ENCODE measurements around the gene CASQ2. TPM values are rescaled to one million over a fixed set of nuclear protein-coding genes. Genes with fewer than 3 reads are reported as not detected.

Gene CASQ2
- total and polyA plus RNA-seq, 2 donors (not counting 1 experiment from before 2014, with no cell fraction given): not detected

DNA sequence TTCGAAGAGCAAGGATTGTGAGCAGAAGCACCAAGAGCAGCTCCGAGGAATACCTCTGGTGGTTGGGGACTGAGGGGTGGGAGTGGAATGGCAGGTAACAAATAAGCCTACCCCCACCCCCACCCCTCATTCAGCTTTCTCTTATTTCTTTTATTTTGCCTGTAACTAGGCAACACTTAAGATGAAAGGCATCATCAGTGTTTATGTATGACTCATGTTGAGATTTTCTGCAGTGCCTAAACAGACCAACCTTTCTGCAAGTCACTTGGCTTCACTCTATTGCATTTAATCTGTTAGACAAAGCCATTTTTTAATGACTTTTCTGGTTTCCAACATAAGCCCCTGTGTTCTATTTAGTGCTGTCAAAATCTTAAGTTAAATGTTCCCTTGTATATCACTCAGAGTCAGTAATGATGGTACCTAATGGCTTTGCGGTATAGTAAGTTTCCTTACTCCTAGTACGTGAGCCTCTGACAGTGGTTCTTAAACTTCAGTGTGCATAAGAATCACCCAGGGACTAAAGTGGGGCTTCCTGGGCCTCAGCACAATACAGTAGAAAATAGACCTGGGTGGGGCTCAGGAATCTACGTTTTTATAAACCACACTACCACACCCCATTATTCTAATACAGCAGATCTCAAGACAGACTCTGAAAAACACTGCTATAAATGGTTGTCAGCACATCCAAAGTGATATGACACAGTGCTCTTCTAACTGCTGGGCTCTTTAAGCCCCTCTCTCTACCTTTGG lies 19.9 kb downstream of the CASQ2 start:
- Histone ChIP-seq H3K27ac (ENCODE audit: low read length in 2 of 2) (no peak overlapping the region), H3K9me3 (ENCODE audit: control extremely low read depth in 1 of 3, control insufficient read depth in 2 of 3, insufficient read depth in 1 of 3, low read length in 2 of 3) (no peaks in the 10 kb centered on the region), H3K4me3 (ENCODE audit: control extremely low read depth in 1 of 5, extremely low read depth in 1 of 5, insufficient read depth in 1 of 5, low read depth in 2 of 5, low read length in 4 of 5) (no peak overlapping the region), H3K79me2 (ENCODE audit: control insufficient read depth, insufficient read depth, low read length) (no peaks in the 10 kb centered on the region), H3K36me3 (replicated peaks in 1 of 2; ENCODE audit: control extremely low read depth in 1 of 2, control insufficient read depth in 1 of 2, extremely low read depth in 1 of 2, insufficient read depth in 2 of 2, low read length in 1 of 2) (no peaks in the 10 kb centered on the region), H4K20me1 (ENCODE audit: control insufficient read depth, insufficient read depth, low read length, poor library complexity, severe bottlenecking) (no peaks in the 10 kb centered on the region), H3K9ac (ENCODE audit: low read length) (no peak overlapping the region), H3K27me3 (replicated peaks in 1 of 4; ENCODE audit: control extremely low read depth in 1 of 4, control insufficient read depth in 3 of 4, insufficient read depth in 4 of 4, low read length in 3 of 4) (peaks cover 0 to 3% (median 1%) of the 10 kb centered on the region in 4 experiments), H3K4me2 (replicated peaks; ENCODE audit: low read depth, low read length, poor library complexity, severe bottlenecking) (no peak overlapping the region), H3K4me1 (ENCODE audit: control insufficient read depth in 2 of 2, insufficient read depth in 2 of 2, low read length in 2 of 2) (no peaks in the 10 kb centered on the region), H2AFZ (ENCODE audit: insufficient read depth, low read depth, low read length, poor library complexity, severe bottlenecking) (no peak overlapping the region)
- H3K4me3 Mint-ChIP-seq: no peak overlapping the region
- peaks cover 37% of the 10 kb centered on the region for H3K27me3 Mint-ChIP-seq
- no peak for ATAC-seq (ENCODE audit: low read depth)
- no peak overlapping the region for H3K27ac Mint-ChIP-seq
- CTCF ChIA-PET: no interaction called here
- no peaks in the 10 kb centered on the region for H3K9me3 Mint-ChIP-seq (ENCODE audit: insufficient read depth)
- no peaks in the 10 kb centered on the region for H3K4me1 Mint-ChIP-seq
- TF ChIP-seq, protein P1, sequence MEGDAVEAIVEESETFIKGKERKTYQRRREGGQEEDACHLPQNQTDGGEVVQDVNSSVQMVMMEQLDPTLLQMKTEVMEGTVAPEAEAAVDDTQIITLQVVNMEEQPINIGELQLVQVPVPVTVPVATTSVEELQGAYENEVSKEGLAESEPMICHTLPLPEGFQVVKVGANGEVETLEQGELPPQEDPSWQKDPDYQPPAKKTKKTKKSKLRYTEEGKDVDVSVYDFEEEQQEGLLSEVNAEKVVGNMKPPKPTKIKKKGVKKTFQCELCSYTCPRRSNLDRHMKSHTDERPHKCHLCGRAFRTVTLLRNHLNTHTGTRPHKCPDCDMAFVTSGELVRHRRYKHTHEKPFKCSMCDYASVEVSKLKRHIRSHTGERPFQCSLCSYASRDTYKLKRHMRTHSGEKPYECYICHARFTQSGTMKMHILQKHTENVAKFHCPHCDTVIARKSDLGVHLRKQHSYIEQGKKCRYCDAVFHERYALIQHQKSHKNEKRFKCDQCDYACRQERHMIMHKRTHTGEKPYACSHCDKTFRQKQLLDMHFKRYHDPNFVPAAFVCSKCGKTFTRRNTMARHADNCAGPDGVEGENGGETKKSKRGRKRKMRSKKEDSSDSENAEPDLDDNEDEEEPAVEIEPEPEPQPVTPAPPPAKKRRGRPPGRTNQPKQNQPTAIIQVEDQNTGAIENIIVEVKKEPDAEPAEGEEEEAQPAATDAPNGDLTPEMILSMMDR (IDR thresholded peaks at IDR 0.05): no peak
- TF ChIP-seq EZH2 (IDR thresholded peaks at IDR 0.05; ENCODE audit: borderline replicate concordance, insufficient read depth, low read depth, low read length, poor library complexity, severe bottlenecking): no peak
- no peak for DNase-seq
- WGBS (ENCODE audit: insufficient coverage): 96% methylated on average over 2 of the region's 5 CpGs
- POLR2A ChIA-PET: no interaction called here
- intact Hi-C loops (cut with micrococcal nuclease): no loop called here

- POLR2A ChIA-PET: no interaction called here
These were observed 22.4 kb downstream of the CASQ2 start for GRCh38 chr1:115746021-115746690.

More at GRCh38 chr1:115746021-115746690, 22.4 kb downstream of the CASQ2 start:
- DNase-seq (no peak), ATAC-seq (ENCODE audit: low read depth) (no peak)
- Mint-ChIP-seq H3K4me3 (no peak overlapping the region), H3K27ac (no peak overlapping the region), H3K4me1 (no peaks in the 10 kb centered on the region), H3K9me3 (ENCODE audit: insufficient read depth) (no peaks in the 10 kb centered on the region), H3K27me3 (peaks cover 26% of the 10 kb centered on the region)
- TF ChIP-seq, protein P1 (IDR thresholded peaks at IDR 0.05): no peak
- TF ChIP-seq EZH2 (IDR thresholded peaks at IDR 0.05; ENCODE audit: borderline replicate concordance, insufficient read depth, low read depth, low read length, poor library complexity, severe bottlenecking): no peak
- Histone ChIP-seq H3K79me2 (ENCODE audit: control insufficient read depth, insufficient read depth, low read length) (no peaks in the 10 kb centered on the region), H3K27me3 (replicated peaks in 1 of 4; ENCODE audit: control extremely low read depth in 1 of 4, control insufficient read depth in 3 of 4, insufficient read depth in 4 of 4, low read length in 3 of 4) (peaks cover 0 to 3% (median 1%) of the 10 kb centered on the region in 4 experiments), H3K9ac (ENCODE audit: low read length) (no peak overlapping the region), H3K27ac (ENCODE audit: low read length in 2 of 2) (no peak overlapping the region), H3K4me1 (ENCODE audit: control insufficient read depth in 2 of 2, insufficient read depth in 2 of 2, low read length in 2 of 2) (no peaks in the 10 kb centered on the region), H3K4me3 (ENCODE audit: control extremely low read depth in 1 of 5, extremely low read depth in 1 of 5, insufficient read depth in 1 of 5, low read depth in 2 of 5, low read length in 4 of 5) (no peak overlapping the region), H3K9me3 (ENCODE audit: control extremely low read depth in 1 of 3, control insufficient read depth in 2 of 3, insufficient read depth in 1 of 3, low read length in 2 of 3) (no peaks in the 10 kb centered on the region), H3K4me2 (replicated peaks; ENCODE audit: low read depth, low read length, poor library complexity, severe bottlenecking) (no peak overlapping the region), H3K36me3 (replicated peaks in 1 of 2; ENCODE audit: control extremely low read depth in 1 of 2, control insufficient read depth in 1 of 2, extremely low read depth in 1 of 2, insufficient read depth in 2 of 2, low read length in 1 of 2) (no peaks in the 10 kb centered on the region), H2AFZ (ENCODE audit: insufficient read depth, low read depth, low read length, poor library complexity, severe bottlenecking) (no peak overlapping the region), H4K20me1 (ENCODE audit: control insufficient read depth, insufficient read depth, low read length, poor library complexity, severe bottlenecking) (no peaks in the 10 kb centered on the region)
- CTCF ChIA-PET: no interaction called here
- intact Hi-C loops (cut with micrococcal nuclease): no loop called here
- WGBS (ENCODE audit: insufficient coverage): no CpG with 5 or more reads among the region's 5 CpGs
